ENCODE data around the gene KRT10.

DNA sequence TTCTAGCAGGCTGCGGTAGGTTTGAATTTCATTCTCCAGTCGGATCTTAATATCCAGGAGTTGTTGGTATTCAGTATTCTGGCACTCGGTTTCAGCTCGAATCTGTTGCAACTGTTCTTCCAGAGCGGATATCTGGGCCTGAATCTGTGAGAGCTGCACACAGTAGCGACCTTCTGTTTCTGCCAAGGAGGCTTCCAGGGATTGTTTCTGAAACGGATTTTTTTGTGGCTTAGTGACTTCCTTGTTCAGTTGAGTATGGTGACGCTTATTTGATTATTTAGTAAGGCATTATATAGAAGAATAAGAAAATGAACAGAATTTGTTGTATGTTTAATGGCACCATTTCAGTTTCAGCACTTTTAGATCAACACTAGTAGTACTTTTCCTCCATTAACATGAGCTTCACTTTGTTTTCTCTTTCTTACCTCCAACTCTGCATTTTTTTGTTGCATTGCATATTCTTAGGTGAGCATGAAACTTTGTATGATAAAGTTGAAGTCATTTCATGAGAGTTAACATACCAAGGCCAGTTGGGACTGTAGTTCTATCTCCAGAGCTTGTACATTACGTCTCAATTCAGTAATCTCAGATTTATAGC lies 2.8 kb downstream of the KRT10 start:
- no peak for TF ChIP-seq EZH2phosphoT487 (IDR thresholded peaks at IDR 0.05; ENCODE audit: borderline replicate concordance, low read length)
- TF ChIP-seq CTCF (conservative IDR thresholded peaks at IDR 0.05; ENCODE audit: low read depth, low read length) = no peak
